GM12801 (cell line): ENCODE results near the gene CMIP.

Source experiments
- CTCF ChIP-seq: IDR thresholded peaks from one replicate; pipeline ENCODE4 v1.5.1; 2011; ENCODE audit warnings: control low read depth; ENCODE audit not compliant: insufficient read length; ENCODE audit errors: extremely low read depth

Gene CMIP

GRCh38 chr16:81483064-81483969, 38.7 kb downstream of the CMIP start:
- TF ChIP-seq CTCF: no peak

GRCh38 chr16:81483970-81484595, 39.5 kb downstream of the CMIP start:
- TF ChIP-seq CTCF: no peak

DNA sequence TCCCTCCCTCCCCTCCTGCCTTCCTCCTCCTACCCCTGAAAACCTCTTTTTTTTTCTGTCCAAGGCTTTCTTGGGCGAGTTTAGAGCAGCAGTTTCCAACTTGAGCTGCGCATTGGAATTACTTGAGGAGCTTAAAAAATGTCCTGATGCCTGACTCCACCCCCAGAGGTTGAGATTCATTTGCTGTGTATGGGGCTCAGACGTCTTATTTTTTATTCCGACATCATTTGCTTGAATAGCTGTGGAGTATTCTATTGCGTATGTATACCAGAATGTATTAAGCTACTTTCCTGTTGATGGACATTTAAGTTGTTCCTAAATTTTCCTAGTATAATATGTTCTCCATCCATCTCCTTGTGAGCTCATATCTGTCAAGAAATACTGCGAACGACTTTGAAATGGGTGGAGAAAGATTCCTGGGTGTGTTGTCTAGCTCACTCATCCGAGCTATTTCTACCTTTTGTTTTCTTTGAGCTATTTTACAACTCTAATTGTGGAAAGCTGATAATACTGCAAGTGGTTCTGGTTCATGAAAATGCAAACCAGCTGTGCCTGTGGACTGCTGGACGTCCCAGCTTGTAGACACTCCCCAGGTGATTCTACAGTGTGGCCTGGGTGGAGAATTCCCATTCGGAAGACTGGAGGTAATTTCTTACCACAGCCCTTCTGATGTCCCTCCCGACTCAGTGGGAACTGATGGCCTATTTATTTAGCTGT, 40.5 kb downstream of the CMIP start:
- TF ChIP-seq CTCF: no peak

- TF ChIP-seq CTCF: no peak
Measured at GRCh38 chr16:81485824-81486539, 41.4 kb downstream of the CMIP start.

DNA sequence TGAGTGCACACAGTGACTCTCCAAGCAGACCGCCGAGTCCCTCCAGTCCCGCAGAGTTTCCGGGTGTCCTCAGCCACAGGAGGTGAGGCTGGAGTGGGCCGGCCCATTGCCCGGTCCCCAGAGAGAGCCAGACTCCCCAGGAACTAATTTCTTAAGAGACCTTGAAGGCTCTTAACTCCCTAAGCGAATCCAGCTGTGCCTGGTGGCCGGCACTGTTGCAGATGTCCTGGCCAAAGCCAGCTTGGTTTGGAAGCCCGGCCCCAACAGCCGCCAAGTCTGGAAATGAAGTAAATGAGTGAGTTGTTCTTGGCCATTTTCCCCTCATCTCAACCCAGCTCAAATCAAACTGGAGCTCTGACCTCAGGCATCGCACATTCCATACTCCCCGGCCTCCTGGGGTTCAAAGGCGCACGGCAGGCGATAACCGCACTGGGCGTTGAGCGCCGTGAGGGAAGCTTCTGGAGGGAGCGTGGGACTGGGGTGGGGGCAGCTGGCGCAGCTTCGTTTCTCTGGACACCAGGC, 42.0 kb downstream of the CMIP start:
- TF ChIP-seq CTCF: no peak

- TF ChIP-seq CTCF: no peak
Measured at GRCh38 chr16:81487301-81487720, 42.7 kb downstream of the CMIP start.
